Peyer's patch (tissue), 4 donors: ENCODE results near the gene CNGA1. TPM values are rescaled to one million over a fixed set of nuclear protein-coding genes. Genes with fewer than 3 reads are reported as not detected.
A peak's percentile ranks its signal among the peaks of the same experiment; 100 is the strongest.

Source experiments
- DNase-seq, 3 donors: peaks; one replicate each; pipeline ENCODE4 v3.0.0-alpha.2; 2017 to 2019
- H3K27ac ChIP-seq, 4 donors: fragments of 200-600 bp; sonication (generic); one replicate each; pipeline ENCODE4 v1.5.1; 2016 to 2019
- H3K27me3 ChIP-seq, 2 donors: fragments of 200-600 bp; sonication (generic); one replicate each; pipeline ENCODE4 v1.5.1; 2019
- H3K36me3 ChIP-seq, 3 donors: fragments of 200-600 bp; sonication (generic); one replicate each; pipeline ENCODE4 v1.5.1; 2016 to 2019
- H3K4me1 ChIP-seq, 4 donors: fragments of 200-600 bp; sonication (generic); one replicate each; pipeline ENCODE4 v1.5.1; 2016 to 2019
- H3K4me3 ChIP-seq, 4 donors: fragments of 200-600 bp; sonication (generic); 1 replicate in 3 of 4; 2 replicates in 1 of 4; pipeline ENCODE4 v1.5.1; 2016 to 2019; ENCODE audit warnings: mild to moderate bottlenecking in 1 of 4
- H3K9me3 ChIP-seq, 4 donors: fragments of 200-600 bp; sonication (generic); one replicate each; pipeline ENCODE4 v1.5.1; 2016 to 2019; ENCODE audit warnings: mild to moderate bottlenecking in 1 of 4
- CTCF ChIP-seq, 6 experiments: fragments of 450-650 bp in 4 of 6; fragments of 200-600 bp in 2 of 6; sonication (generic) in 1 of 6; IDR thresholded peaks; one replicate each; pipeline ENCODE4 v1.5.1; 2017 to 2019; ENCODE audit warnings: antibody characterized with exemption in 6 of 6, mild to moderate bottlenecking in 3 of 6, moderate library complexity in 1 of 6
- POLR2A ChIP-seq, 2 donors: fragments of 450-650 bp; IDR thresholded peaks; one replicate each; pipeline ENCODE4 v1.5.1; 2017; ENCODE audit warnings: antibody characterized with exemption in 2 of 2, mild to moderate bottlenecking in 2 of 2, moderate library complexity in 2 of 2
- total RNA-seq, 4 donors: library from RNA; depleted of rRNA; stranded (reverse); fragments of >200 nt; gene quantifications; one replicate each; pipeline ENCODE4 v1.1.0, GENCODE V29; 2016

CNGA1 gene
- total RNA-seq, 4 donors from 2014 or later, result 9.8 to 22.2 (median 11.7) TPM; not detected in 1

- H3K36me3 ChIP-seq, result peaks cover 0 to under 1% (median 0%) of the 10 kb centered on the region in 3 donors
- no peak for DNase-seq
- no peaks in the 10 kb centered on the region for H3K27me3 ChIP-seq
- TF ChIP-seq POLR2A (IDR thresholded peaks at IDR 0.05) (no peak), CTCF (IDR thresholded peaks at IDR 0.05) (no peak)
- peak overlapping the region in 1 of 4 donors; percentile 70 for H3K27ac ChIP-seq
- peaks cover 0 to 7% (median 0%) of the 10 kb centered on the region in 4 donors for H3K4me1 ChIP-seq
- no peak overlapping the region for H3K4me3 ChIP-seq
- no peaks in the 10 kb centered on the region for H3K9me3 ChIP-seq
These were observed 101.1 kb downstream of the CNGA1 start for GRCh38 chr4:47915378-47915777.

GRCh38 chr4:47914926-47915237 is 101.6 kb downstream of the CNGA1 start:
- Histone ChIP-seq H3K36me3 (peaks cover 0 to 6% (median 0%) of the 10 kb centered on the region in 3 donors), H3K4me3 (peak overlapping the region; percentile 60 to 88 (median 78)), H3K9me3 (no peaks in the 10 kb centered on the region), H3K4me1 (peaks cover 0 to 7% (median 0%) of the 10 kb centered on the region in 4 donors), H3K27ac (peak overlapping the region; percentile 70 to 85 (median 75)), H3K27me3 (no peaks in the 10 kb centered on the region)
- no peak for DNase-seq
- TF ChIP-seq CTCF (IDR thresholded peaks at IDR 0.05) (peak in 1 of 6 experiments; percentile 6), POLR2A (IDR thresholded peaks at IDR 0.05) (no peak)

- Histone ChIP-seq H3K4me3 (peak within 1 kb of the TSS; percentile 60 to 88 (median 78)), H3K27me3 (no peaks in the 10 kb centered on the region)
- TF ChIP-seq POLR2A (IDR thresholded peaks at IDR 0.05) (peak; percentile 69 to 87), CTCF (IDR thresholded peaks at IDR 0.05) (peak in 1 of 6 experiments; percentile 22)
These were observed 102.1 kb downstream of the CNGA1 start, which contains the start of gene NFXL1 for GRCh38 chr4:47914220-47914925. NFXL1 (minus strand) TSS chr4:47914583; CDS start chr4:47914203, 380 bp downstream.

GRCh38 chr4:47913861-47914219 is 102.6 kb downstream of the CNGA1 start:
- Histone ChIP-seq H3K27me3 (no peaks in the 10 kb centered on the region), H3K36me3 (peaks cover 0 to 9% (median 0%) of the 10 kb centered on the region in 3 donors), H3K27ac (peak overlapping the region; percentile 70 to 85 (median 75)), H3K4me1 (peaks cover 0 to 7% (median 0%) of the 10 kb centered on the region in 4 donors), H3K4me3 (peak overlapping the region; percentile 60 to 88 (median 78)), H3K9me3 (no peaks in the 10 kb centered on the region)
- peak in 2 of 3 donors; percentile 30 to 66 for DNase-seq
- TF ChIP-seq POLR2A (IDR thresholded peaks at IDR 0.05), result no peak
- peak in 1 of 6 experiments; percentile 10 for TF ChIP-seq CTCF (IDR thresholded peaks at IDR 0.05)

More at GRCh38 chr4:47914220-47914925, 102.1 kb downstream of the CNGA1 start, which contains the start of gene NFXL1:
- H3K27ac ChIP-seq, result peak within 1 kb of the TSS; percentile 70 to 85 (median 75)
- DNase-seq, result peak; percentile 96 to 99 (median 98)
- H3K4me1 ChIP-seq, result peaks cover 0 to 7% (median 0%) of the 10 kb centered on the region in 4 donors
- H3K9me3 ChIP-seq, result no peaks in the 10 kb centered on the region
- H3K36me3 ChIP-seq, result peaks cover 0 to 9% (median 0%) of the 10 kb centered on the region in 3 donors

- peak overlapping the region; percentile 60 to 88 (median 78) for H3K4me3 ChIP-seq
- DNase-seq, result no peak
- H3K9me3 ChIP-seq, result no peaks in the 10 kb centered on the region
- H3K27ac ChIP-seq, result peak overlapping the region in 1 of 4 donors; percentile 85
- H3K36me3 ChIP-seq, result peaks cover 0 to 9% (median 0%) of the 10 kb centered on the region in 3 donors
- no peaks in the 10 kb centered on the region for H3K27me3 ChIP-seq
- H3K4me1 ChIP-seq, result peaks cover 0 to 7% (median 0%) of the 10 kb centered on the region in 4 donors
- TF ChIP-seq POLR2A (IDR thresholded peaks at IDR 0.05) (no peak), CTCF (IDR thresholded peaks at IDR 0.05) (no peak)
These were observed 103.2 kb downstream of the CNGA1 start for GRCh38 chr4:47913330-47913729.
